HG02870 (cell line): ENCODE measurements around the gene BAIAP2.

Experiments used
- ATAC-seq: cut with Tn5 transposase; IDR thresholded peaks from one replicate; pipeline ENCODE4 v1.9.1; 2021; ENCODE audit warnings: mild to moderate bottlenecking, moderate library complexity; ENCODE audit not compliant: unreplicated experiment

BAIAP2 gene, protein sequence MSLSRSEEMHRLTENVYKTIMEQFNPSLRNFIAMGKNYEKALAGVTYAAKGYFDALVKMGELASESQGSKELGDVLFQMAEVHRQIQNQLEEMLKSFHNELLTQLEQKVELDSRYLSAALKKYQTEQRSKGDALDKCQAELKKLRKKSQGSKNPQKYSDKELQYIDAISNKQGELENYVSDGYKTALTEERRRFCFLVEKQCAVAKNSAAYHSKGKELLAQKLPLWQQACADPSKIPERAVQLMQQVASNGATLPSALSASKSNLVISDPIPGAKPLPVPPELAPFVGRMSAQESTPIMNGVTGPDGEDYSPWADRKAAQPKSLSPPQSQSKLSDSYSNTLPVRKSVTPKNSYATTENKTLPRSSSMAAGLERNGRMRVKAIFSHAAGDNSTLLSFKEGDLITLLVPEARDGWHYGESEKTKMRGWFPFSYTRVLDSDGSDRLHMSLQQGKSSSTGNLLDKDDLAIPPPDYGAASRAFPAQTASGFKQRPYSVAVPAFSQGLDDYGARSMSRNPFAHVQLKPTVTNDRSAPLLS

DNA sequence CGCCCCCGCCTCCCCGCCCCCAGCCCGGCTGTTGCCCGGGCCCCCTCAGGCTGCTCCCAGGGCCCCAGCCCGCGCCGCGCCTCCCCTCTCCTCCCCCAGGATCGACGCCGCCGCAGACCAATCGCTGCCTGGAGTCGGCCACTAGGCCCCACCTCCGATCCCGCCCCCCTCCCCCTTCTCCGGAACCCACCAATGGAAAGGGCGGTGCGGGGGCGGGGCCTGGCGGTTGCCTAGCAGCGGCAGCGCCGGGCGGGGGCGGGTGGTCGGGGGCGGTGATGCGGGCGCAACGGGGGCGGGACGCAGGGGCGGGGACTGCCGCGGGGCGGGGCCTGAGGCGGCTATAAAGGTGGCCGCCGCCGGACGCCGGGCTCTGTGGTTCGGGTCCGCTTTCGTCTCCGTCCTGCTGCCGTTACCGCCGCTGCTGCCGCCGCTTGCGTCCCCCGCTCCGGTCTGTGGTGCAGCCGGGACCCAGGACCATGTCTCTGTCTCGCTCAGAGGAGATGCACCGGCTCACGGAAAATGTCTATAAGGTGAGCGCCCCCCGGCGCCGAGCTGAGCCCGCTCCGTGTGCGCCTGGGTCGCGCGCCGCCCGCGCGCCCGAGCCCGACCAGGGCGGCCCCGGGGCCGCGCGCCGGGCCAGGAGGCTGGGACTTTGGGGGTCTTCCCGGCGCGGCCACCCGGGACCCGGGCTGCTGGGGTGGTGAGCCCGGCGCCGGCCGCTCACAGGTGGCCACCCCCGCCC, at the start of gene BAIAP2:
Gene BAIAP2, plus strand, starts transcription at position 373 of the 742 bp plus-strand sequence. Its CDS starts 104 bp downstream, at position 477.
- ATAC-seq, result peak; percentile 60

- no peak for ATAC-seq
These were observed 48.9 kb upstream of the BAIAP2 start for GRCh38 chr17:80986046-80986445.

- ATAC-seq, result no peak
These were observed 48.0 kb upstream of the BAIAP2 start for GRCh38 chr17:80986816-80987475.

DNA sequence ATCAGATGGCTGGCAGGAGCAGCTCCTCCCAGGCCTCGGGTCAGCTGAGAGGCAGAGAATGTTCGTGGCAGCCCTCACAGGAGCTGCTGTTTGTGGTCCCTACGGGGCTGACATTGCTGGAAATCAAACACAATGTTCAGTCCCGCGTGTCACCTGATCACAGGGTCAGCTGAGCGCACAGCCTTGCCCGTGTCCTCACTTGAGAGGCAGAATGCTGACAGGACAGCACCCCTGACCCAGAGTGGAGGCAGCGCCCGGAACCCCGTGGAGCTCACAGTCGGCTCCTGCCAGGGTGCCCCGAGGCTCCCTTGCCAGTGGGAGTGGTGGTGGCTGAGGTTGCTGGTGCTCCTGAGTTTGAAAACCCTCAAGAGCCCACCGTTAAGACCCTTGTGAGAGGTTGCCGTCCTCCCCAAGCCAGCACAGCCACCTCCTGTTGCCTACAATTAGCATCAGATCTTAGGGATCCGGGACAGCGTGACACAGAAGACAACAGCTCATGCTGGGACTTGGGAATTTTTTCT, 47.0 kb upstream of the BAIAP2 start:
- no peak for ATAC-seq

DNA sequence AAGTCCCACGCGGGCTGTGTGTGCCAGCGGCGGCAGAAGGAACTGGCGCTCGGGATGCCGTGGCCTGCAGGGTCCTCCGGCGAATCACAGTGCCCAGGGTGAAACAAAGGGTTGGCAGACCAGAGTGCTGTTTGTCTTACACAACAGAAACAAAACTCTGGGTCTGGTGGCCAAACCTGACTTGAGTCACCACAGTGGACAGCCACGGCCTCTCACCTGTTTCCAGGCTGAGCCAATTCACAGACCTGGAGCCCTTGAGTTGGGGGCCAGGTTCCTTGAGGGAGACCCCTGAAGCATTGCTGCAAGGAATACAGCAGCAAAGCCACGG, 45.4 kb upstream of the BAIAP2 start:
- no peak for ATAC-seq

GRCh38 chr17:80990921-80991644, 43.9 kb upstream of the BAIAP2 start:
- ATAC-seq, result no peak

GRCh38 chr17:80991645-80992076, 43.3 kb upstream of the BAIAP2 start, which contains the start of gene CHMP6:
CHMP6 (plus strand) TSS chr17:80991841; CDS start chr17:80991919, 78 bp downstream.
- no peak for ATAC-seq

DNA sequence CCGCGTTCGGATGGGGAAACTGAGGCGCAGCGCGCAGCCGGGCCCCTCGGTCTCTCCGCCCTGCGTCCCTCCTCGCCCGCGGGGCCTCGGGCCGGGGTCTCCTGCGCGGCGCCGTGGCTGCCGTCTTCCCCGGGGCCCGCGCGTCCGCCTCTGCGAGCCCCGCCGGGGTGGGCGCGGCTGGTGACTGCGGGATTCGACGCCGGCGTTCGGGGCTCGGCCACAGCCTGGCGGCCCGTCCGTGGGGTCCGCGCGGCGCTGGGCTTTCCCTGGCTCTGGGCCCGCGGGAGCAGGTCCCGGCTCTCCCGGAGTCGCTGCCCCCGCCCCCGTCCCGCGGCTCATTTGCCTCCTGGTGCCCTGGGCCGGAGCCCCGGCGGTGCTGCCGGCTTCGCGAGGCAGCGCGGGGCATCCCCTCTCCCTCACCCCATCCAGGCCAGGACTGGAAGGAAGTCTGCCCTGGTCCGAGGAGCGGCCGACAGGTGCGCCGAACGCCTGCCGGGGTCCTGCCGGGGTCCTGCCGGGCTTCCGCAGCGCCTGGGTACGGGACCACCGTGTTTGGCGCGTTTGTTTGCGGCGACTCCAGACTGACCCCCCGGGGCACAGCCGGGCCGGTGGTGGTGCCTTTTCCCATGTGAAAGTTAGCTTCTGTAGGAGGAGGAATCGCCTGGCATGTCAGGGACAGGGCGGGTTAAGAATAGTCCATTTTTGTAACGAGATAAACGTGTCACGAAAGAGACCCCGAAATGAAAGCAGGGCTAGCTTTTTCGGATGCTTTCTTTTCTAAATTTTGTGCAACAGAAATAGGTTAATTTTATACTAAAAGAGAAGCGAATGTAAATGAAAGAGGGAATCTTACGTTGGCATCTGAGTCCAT, 42.6 kb upstream of the BAIAP2 start:
- no peak for ATAC-seq

DNA sequence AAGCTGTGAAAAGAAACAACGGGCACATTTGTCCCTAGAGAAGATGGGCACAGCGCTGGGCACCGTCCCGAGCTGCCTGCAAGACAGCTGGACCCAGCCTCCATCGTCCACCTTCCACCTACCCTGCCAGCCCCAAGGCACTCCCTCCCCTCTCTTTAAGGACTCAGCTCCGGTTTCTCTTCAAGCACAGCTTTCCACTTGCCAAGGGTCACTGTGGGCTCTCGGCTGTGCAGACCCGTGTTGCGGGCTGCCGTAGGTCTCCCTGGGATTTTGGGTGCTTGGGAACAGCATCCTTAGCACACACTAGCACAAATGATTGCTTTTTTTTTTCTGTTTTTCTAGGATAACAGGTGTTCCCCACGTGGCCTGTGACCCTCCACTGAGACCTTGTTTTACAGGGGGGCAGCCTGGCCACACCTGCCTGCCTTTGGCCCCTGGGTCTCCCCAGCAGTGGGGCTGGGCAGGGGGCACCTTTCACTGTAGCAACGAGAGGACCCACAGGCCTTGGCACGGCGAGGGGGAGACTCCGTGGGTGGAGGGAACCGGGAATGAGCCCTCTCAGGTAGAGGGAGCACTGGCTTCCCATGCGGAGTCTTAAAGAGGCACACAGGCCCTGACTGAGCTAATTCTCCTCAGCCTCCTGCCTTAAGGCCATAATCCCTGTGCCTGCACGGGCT, 41.9 kb upstream of the BAIAP2 start:
- no peak for ATAC-seq

DNA sequence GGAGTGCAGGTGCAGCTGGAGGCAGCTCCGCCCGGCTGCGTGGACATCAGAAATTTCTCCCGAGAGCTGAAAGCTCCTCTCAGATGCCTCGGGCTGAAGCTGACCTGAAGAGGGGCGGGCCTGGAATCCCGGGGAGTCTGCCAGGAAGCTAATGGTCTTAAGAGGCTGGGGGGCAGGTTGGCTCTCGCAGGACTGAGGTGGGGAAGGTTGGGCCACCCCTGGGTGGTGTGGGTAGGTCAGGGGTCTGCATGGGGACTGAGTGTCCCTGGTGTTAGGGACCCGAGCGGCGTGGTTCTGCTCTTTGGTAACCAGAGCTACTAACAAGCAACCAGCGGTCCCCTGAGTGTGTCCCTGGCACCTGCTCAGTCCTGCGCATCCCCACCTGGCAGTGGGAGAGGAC, 39.8 kb upstream of the BAIAP2 start:
- ATAC-seq, result no peak

- ATAC-seq, result no peak
These were observed 38.3 kb upstream of the BAIAP2 start for GRCh38 chr17:80996422-80997305.

- no peak for ATAC-seq
These were observed 37.4 kb upstream of the BAIAP2 start for GRCh38 chr17:80997424-80998117.

- ATAC-seq, result no peak
These were observed 36.7 kb upstream of the BAIAP2 start for GRCh38 chr17:80998118-80998747.

- ATAC-seq, result no peak
These were observed 36.0 kb upstream of the BAIAP2 start for GRCh38 chr17:80998748-80999535.

GRCh38 chr17:80999536-81000333, 35.2 kb upstream of the BAIAP2 start:
- no peak for ATAC-seq
